HG03139 (cell line): ENCODE measurements around the gene LIPK.
"Not testable (repeated sequence)": the region's sequence is repeated elsewhere in the genome, so short reads cannot be mapped to it uniquely, and the experiment has no call there.

Experiments
- ATAC-seq: cut with Tn5 transposase; IDR thresholded peaks from one replicate; pipeline ENCODE4 v1.9.1; 2021; ENCODE audit not compliant: unreplicated experiment

Gene LIPK, protein sequence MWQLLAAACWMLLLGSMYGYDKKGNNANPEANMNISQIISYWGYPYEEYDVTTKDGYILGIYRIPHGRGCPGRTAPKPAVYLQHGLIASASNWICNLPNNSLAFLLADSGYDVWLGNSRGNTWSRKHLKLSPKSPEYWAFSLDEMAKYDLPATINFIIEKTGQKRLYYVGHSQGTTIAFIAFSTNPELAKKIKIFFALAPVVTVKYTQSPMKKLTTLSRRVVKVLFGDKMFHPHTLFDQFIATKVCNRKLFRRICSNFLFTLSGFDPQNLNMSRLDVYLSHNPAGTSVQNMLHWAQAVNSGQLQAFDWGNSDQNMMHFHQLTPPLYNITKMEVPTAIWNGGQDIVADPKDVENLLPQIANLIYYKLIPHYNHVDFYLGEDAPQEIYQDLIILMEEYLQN

GRCh38 chr10:88705958-88706357, at the start of gene LIPK:
TSS of gene LIPK (plus strand) at chr10:88706249. CDS start at chr10:88724544, 18,295 bp downstream.
- no peak for ATAC-seq

DNA sequence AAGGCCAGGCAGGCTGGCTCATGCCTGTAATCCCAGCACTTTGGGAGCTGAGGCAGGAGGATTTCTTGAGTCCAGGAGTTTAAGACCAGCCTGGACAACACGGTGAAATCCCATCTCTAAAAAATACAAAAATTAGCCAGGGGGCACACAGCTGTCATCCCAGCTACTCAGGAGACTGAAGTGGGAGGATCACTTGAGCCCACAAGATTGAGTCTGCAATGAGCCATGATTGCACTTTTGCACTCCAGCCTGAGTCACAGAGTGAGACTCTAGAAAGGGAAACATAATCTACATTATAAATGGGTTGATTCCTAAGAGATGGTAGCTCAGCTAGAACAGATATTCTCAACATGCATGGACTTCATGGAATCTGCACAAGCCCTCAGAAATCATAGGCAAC, 48.1 kb upstream of the LIPK start:
- ATAC-seq, result no peak

- no peak for ATAC-seq
Observed at GRCh38 chr10:88659725-88660597, 46.1 kb upstream of the LIPK start.

DNA sequence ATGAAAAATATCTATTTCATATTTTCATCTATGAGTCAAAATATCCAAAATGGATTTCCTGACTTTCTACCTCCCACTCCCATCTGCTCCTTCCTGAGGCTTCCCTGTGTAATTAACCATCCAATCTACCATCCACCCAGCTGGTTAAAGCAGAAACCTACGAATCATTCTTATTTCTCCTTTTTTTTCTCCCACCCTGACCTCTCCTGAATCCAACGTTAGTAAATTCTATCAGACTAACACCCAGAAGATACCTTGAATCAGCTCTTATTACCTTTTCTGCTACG, 45.5 kb upstream of the LIPK start:
- ATAC-seq, result no peak

- ATAC-seq, result no peak
Observed at GRCh38 chr10:88661018-88661417, 45.0 kb upstream of the LIPK start.

- ATAC-seq, result no peak
Observed at GRCh38 chr10:88661577-88661976, 44.5 kb upstream of the LIPK start.

- ATAC-seq, result not testable (repeated sequence)
Observed at GRCh38 chr10:88663153-88663552, 42.9 kb upstream of the LIPK start.

- no peak for ATAC-seq
Observed at GRCh38 chr10:88664142-88664541, 41.9 kb upstream of the LIPK start, which contains the start of gene LIPF. TSS of gene LIPF (plus strand) at chr10:88664442. CDS start at chr10:88667298, 2,856 bp downstream.

DNA sequence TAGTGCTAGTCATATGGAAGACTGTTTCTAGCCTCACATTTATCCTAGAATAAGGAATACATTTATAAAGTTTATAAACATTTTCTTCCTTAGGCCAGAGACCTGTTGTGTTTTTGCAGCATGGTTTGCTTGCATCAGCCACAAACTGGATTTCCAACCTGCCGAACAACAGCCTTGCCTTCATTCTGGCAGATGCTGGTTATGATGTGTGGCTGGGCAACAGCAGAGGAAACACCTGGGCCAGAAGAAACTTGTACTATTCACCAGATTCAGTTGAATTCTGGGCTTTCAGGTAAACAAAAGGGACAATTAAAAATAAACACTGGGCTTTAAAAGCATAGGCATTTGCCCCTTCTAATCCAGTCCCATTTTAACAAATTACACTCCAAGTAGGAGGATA, 37.6 kb upstream of the LIPK start:
- ATAC-seq, result no peak

DNA sequence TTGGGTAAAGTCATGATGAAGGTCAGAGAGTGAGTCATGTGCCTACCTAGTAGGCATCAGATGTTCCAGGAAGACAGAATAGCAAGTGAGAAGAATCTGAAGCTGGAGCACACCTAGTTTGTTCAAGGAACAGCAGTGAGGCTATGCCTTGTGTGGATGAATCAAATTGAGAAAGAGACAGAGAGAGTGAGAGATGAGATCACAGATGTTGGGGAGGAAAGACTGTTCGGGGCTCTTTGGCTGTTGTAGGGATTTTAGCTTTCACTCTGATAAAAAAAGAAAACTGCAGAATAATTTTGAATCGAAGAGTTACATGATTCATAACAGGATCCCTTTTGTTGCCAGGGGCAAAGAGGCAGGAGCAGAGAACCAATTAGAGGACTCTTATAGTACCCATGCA, 35.6 kb upstream of the LIPK start:
- ATAC-seq, result no peak

DNA sequence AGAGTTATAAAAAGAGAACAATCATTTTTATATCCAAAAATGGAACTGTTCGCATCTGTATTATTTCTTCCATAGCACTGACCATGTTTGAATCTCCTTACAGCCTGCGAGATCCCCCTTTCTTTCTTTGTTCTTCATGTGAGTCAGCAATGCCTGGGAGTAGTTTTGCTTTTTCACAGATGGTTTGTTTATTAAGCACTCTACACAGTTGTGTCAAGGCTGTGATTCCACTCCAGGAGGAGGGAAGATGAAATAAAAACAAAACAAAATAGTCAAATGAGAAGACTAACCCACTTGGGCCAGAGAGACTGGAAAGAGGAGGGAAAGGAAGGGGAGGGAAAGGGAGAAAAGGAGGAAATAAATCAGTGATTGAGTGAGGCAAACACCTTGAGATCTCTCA, 34.0 kb upstream of the LIPK start:
- no peak for ATAC-seq

DNA sequence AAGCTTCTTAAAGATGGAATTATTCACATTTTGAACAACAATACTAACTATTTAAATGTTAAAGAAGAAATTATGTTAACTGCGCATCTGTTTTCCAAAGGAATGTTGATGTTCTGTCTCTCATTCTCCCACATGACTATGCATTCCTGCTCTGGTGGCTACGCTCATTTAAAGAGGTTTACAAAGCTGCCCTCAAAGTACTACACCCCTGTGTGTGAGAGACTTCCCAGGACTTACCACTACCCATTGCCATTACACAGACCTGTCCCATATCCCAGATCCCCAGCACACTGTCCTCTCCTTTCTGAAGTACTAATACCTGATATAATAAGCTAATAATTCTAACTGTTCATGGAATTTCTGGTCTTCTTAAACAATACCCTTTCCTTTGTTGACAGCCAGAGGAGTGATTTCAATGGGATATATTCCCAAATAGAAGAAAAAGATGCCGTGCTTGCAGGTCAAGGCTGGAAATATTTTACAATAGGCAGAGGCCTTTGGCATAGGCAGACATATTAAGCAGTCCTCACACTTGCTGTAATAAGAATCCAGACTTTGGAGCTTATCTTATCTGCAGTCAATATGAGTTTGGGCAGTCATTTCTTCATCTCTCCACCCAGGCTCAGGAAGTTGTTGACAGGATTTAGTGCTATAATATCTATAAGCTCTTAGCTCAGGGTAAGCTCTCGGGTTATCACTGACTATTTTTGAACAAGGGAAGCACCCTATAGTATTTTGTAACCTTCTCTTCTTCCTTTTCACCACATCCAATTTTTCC, 29.6 kb upstream of the LIPK start:
- ATAC-seq, result no peak

- ATAC-seq, result no peak
Observed at GRCh38 chr10:88680958-88681357, 25.1 kb upstream of the LIPK start.

GRCh38 chr10:88682491-88682890, 23.6 kb upstream of the LIPK start:
- ATAC-seq, result no peak

GRCh38 chr10:88687853-88688467, 18.1 kb upstream of the LIPK start:
- ATAC-seq, result no peak

- no peak for ATAC-seq
Observed at GRCh38 chr10:88689366-88689765, 16.7 kb upstream of the LIPK start.

DNA sequence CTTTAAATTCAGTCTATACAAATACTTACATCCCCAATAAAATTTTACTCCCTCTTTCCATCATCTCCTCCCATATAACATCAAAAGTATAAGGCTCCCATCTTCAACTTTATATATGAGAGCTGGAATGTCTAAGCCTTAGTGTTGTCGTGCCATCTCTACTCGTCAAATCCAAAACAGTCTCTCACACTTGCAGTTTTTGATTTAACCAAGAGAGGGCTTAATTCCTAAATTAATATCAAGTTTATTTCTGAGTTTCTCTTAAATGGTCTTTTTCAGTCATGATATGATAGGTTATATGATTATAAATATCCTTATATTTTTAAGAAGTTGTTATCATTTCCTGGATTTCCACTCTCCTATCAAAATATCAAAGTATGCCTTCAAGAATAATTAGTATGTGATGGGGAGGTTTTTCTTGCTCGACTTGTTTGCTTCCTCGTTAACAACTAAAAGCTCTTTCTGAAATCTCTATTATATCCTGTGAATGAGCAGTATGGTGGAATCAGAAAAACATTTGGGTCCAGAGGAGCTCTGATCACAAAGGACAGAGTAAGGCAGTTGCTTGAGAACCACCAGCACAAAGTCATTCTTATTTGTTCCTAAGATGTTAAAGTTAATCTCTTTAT, 12.5 kb upstream of the LIPK start:
- ATAC-seq, result no peak

DNA sequence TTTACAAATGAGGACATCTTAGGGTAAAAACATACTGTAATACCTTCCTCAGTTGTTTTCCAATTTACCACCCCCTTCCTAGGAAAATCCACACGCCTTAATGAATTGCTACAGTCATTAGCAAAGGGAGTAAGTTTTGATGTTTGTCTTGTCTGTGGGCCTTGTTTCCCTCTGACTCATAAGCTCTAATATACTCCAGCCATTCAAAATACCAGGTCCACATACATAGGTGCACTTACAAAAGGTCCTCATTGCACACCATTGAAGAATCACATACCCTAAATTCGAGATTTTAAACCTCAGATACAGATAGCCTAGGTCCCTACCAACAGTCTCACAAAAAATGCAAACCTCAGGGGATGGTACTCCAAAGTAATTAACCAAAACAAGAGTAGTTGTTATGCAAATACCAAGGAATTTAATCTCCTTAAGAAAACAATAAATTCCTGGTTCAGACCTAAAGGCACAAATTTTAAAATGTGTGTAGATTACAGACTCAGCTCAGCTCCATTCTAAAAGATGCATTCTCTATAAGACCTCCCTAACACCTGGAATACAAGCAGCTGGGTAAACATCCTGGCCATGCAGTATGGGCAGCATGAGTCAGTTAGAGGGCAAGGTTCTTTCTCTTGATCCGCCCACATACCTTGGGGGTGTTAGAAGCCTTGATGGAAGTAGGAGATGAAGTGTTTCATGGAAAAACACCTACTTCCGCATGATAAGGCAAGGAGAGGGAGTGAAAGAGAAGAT, 3.0 kb upstream of the LIPK start:
- no peak for ATAC-seq

GRCh38 chr10:88707429-88708155, 1.5 kb downstream of the LIPK start:
- no peak for ATAC-seq
